NCI-H1694 treated with DMSO at 0.1 percent for 48 hours (cell line): ENCODE measurements around the gene NATD1.
"Not testable (repeated sequence)": the region's sequence is repeated elsewhere in the genome, so short reads cannot be mapped to it uniquely, and the experiment has no call there.

Experiments used
- DNase-seq: peaks from one replicate; lab custom pipeline; 2025; lab: John Stamatoyannopoulos, UW

NATD1 gene

DNA sequence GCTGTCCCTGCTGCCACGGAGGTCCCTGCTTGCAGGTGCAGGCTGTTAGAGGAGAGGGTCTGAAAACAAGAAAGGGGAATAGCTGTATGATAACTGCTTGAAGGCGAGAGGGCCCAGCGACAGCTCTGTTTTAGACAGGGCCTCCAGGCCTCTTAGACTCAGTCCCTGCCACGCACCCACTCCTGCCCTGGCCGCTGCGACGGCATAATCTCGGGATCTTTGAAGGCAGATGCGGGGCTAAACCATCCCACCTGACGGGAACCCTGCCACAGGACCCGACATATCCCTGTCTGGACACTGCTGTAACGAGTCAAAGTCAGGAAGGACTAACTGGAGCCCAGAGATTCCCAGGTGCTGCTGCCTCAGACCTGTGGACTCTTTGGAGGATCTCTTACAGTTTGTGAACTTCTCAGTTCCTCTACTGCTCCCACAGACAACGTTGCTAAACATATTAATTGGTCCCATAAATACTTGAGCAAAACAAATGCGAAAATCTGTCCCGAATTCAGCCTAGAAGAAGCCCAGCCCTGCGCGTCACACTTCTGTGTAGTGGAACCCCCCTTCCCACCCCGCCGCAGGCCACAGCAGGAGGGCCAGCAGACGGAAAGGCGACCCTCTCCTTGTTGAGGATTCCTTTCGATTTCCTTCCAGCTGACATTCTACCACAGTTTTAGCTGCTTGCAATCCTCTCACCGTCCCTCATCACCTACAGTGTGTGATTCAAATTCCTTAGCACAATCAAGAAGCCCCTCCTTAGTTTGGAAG, 38.3 kb downstream of the NATD1 start:
- no peak for DNase-seq

DNA sequence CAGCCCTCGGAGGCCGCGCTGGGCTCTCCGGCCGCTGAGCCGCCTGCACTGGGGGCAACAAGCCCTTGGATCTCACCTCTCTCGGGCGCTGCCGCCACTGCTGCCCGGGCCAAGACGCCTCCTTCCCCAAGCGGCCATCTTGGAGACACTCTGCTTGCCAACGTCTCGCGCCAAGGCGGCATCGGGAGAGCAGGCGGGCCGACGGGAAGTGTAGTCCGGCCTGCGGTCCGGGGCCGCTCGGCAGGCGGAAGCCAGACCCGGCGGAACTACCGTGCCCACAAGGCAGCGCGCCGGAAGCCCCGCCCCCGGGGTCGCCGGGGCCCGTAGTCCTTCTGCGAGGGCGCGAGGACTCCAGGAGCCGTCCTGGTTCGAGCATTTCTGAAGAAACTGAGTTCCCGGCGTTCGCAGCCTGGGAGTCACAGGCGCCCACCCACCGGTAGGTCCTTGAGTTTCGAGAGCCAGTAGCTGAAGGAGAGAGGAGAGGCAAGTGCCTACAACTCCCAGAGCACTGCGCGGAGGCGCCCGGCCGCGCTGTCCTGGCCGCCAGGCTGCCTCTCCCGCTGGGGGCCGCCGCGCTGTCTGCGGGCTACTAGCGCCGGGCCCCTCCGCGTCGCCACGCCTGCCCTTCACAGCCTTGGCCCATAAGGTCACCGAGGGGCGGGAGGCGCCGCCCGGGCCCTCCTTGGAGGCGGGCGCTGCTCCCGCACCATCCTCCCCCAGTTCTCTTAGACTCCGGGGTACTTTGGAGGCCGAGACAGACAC, 39.0 kb downstream of the NATD1 start, which contains the start of gene TMEM11:
TMEM11 (minus strand) TSS at position 147 of the 762 bp plus-strand sequence; CDS start at position 138, 9 bp downstream.
- DNase-seq = peak; percentile 93

DNA sequence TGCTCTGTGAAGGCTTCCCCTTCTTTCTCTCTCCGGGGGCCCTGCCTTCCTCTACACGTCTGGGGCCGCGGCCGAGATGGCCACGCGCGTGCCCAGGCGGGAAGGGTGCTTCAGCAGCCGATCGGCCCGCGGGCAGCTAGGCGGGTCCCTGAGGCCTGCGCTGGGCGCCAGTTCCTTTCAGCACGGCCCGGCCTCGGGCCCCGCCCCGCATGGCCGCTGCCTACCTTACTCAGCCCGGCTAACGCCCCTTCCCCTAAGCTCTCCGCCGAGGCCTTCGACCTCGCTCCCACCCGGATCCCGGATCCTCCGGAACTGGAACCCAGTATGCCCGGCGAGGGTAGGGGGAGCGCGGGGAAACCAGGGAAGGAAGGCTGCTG, 39.6 kb downstream of the NATD1 start:
- peak; percentile 53 for DNase-seq

DNA sequence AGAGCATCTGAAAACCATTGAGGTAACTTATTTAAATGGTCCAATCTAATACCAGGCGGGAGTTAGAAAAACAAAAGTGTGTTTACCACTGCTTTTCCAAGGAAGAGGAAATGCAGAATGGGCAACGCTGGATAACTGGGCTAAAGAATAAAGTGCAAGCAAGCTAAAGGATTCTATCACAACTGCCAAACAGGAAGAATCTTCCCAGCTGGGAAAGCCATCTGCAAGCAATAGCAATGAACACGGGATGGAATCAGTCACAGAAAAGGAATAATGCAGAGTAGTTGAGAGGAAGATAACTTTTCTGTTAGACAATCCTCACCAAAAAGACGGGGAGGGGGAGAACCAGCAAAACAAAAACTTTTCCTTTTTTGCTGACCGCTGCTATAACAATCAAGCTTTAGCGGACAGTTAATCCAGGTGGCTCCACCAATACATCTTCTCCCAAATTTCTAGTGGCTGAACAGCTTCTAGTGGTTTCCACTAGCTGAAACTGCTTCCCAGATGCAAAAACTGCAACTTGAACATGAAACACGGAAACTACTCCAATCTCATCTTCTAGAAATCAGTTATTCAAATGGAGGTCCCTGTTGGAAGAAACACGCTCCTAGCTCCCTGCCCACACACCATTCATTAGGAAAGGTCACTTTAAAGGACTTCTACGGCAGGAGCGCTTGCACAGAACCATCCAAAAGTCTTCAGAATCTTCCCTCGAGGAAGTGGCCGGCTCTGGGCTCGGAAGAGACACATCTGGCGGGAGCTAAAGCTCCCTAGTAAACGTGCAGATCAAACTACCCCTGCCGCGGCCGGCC, 40.2 kb downstream of the NATD1 start:
- DNase-seq = no peak

DNA sequence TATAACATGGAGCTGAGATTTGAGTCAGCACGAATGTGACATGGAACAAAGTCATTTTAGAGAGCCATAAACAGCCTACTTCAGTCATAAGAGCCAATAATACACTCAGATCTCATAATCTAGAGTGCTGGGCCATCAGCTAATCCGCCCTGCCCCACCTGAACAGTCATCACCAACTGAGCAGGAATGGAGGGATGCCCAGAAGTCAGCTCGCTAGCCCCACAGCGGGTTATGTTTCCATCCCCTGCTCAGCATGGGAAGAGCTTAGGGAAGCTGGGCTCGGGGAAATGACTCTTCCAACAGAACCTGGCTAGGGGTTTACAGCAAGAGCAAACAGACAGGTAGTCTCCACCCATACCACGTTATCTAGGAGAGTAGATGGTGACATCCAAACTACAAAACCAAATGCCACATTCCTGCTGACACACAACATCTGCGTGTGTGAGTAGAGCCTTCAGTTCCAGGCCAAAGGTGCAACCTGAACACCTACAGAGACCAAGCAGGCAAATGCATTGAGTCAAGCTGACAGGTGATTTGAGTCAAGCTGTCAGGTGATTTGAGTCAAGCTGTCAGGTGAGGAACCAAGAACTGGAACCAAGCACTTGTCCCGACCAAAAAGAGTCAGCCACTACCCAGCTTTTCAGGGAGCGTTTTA, 41.3 kb downstream of the NATD1 start:
- no peak for DNase-seq

DNA sequence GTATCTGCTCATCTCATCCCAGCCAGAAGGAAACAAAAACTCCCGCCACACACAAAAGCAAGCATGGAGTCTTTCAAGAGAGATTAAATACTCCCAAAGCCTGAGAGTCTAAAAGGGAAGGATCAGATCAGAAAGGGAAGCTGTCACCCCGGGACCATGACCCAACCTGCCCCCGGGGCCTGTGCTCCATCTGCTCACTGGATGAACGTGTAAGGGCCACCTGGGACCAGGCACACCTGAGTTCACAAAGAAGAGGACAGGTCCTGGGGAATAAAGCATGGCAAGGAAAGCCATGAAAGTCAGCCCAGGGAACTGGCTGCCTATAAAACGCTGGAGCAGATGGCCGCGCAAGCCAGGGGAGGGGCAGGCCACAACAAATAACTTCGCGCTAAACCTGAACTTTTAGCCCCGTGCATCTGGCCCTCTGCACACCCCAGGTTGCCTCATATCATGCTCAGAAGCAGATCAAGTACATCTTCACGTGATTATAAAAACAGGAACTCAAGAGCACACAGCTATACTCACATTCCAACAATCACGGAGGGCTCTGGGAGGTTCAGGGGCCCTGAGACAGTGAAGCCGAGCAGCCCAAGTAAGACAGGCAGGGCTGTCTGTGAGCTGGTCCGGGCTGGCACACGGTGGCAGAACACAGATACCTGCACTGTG, 42.7 kb downstream of the NATD1 start:
- DNase-seq = peak; percentile 61

DNA sequence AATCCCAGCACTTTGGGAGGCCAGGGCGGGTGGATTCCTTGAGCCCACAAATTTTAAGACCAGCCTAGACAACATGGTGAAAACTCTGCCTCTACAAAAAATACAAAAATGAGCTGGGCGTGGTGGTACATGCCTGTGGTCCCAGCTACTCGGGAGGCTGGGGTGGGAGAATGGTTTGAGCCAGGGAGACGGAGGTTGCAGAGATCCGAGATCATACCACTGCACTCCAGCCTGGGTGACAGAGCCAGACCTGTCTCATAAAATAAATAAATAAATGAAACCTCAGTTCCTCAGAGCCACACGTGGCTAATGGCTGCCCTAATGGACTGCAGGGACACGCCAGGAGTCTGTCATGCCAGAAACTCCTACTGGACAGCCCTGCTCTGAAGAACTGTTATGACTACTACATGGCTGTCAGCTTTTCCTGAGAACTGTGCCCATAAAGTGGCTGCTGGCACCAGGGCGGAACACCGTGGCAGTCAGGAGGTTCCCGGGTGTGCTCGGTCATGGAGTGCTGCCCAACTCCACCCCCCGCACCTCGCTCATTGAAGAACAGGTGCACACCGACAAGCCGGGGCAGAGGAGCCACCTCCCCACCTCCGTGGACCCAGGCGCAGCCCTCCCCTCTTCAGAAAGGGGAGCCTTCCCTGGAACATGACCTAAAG, 43.6 kb downstream of the NATD1 start:
- DNase-seq = no peak

DNA sequence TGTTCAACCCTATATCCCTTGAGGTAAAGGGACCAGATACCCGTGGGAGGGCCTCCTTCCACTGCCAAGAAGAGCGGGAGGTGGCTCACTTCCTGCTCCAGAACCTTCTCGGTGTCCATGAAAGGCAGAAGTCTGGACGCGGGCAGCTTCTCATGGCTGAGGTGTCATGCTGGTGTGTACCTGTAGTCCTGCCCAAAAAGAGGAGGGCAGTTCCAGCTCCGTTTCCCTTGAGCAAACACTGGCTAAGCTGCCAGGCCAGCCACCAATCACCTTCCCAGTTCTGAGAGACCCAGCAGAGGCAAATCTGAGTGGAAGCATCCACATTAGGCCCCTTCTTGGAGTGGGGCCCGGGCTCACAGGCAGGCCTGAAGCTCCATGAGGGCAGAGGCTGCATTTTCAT, 44.9 kb downstream of the NATD1 start:
- DNase-seq = no peak

DNA sequence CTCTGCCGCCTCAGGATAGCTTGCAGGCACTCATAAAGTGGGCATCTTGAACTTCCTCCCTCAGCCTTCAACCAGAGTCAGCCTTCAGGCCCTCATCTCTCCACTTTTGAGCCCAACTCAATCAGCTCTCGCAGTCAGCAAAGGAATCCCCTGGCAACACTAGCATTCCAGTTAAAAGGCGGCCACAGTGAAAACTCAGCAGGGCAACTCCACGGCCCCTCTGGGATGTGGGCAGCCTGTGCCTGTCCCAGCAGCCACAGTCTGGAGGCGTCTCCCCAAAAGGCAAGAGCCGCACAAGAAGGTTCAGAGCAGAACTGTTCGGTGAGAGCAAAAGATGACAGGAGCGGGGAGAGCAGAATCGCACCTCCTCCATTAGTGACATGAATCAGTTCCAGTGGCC, 48.3 kb downstream of the NATD1 start:
- no peak for DNase-seq

DNA sequence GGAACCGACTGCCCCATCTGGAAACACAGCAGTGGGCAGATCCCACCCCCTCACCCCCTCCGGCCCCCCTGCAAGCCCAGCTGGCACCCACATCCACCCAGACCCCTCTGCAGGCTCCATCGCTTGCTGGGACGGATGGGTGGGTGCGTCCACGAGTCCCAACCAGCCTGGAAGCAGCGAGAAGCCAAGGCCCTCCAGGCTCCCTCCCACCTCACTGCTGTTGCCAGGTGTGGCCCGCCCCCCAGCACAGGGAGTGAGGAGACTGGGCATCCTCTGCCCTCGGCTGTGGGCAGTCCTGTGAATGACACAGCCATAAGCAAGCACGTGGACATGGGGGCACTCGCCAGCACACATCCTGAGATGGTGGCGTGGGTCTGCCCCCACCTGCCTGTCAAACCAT, 50.7 kb downstream of the NATD1 start:
- DNase-seq = no peak

DNA sequence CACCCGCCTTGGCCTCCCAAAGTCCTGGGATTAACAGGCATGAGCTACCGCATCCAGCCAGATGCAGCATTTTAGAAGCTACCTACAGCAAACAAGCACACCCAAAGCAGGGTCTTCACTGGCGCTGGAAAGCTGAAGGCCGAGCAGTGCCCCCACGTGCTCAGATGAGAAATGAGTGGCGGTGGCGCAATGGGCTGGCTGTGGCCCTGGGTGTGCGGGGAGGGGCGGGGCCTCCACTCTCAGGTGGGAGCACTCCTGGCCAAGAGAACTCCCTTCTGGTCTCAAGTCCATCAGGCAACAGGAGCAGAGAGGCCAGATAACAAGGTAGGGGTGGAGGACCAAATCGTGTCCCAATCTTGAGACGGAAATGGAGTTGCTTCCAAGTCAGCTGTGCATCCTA, 51.3 kb downstream of the NATD1 start:
- no peak for DNase-seq

DNA sequence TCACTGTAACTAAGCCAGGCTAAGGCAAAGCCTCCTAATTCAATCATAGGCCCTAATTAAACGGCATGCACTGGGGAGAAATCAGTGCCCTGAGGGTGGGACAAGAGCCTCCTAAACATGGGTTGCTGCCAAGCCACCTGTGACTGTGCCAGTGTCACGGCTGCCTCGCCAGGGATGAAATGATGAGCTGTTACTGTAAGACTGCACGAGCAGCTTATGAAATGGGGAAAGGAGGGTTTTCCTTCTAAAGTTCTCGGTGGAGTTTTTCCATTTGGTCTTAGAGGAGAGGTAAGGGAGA, 52.0 kb downstream of the NATD1 start:
- DNase-seq = peak; percentile 68

DNA sequence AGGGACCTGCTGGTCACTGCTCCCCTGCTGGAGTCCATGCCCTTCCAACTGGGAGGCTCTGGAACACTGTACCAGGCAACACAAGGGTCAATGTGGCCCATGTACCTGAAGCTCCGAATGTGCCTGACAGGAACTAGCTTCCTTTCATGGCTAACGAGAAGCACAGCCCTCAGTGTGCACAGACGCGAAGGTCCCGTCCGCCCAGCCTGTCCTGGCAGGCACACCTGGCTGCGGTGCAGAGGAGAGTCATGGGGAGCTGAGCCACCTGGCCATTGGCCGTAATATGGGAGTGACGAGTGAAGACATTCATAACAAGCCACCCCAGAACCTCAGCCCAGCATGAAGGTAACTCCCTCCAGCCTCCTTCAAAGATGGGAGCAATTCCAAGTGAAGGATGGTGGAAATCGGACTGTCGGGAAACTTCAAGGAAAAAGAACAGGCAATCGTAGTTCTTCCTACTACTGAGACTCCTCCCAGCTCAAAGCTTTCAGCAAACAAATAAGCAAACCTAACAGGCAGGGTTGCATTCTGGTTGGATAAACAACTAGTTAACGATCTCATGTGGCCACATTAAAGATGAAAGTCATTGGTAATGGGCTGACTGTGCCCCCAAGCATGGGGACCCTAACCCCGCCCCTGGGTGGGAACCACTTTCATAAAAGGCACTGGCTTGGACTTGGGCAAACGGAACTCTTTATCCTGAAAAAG, 52.5 kb downstream of the NATD1 start:
- no peak for DNase-seq

DNA sequence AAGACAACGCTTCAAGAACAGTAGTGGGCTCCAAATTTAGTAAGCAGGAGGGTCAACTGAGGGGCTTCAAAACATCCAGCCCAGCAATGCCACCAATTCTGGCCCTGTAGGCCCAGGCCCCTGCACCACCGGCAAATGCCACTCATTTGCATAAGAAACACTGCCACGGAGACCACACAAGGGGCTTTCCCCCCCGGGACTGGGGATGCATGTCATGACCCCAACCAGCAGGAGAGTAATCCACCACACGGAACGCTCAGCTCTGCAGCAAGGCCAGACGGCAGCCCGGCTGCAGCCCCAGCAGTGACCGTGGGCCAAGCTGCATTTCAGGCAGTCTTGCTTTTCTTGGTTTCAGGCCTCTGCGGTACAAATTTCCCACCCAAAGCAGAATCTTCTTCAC, 53.4 kb downstream of the NATD1 start:
- no peak for DNase-seq

DNA sequence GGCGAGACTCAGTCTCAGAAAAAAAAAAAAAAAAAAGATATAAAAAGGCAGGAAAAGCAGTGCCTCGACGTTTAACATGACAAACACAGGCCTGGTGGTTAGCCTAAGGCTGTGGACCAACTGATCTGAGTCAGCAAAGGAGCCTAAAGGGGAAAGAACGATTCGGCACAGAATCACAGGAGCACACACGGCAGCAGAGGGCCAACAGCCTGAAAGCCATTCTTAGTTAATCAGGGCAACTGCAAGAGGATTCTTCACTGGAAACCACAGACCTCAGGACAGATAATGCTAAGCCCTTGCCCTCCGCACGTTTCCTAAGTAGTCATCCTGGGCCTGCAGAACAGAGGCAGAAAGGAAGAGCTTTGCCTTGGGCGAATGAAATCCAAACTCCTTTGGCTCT, 53.9 kb downstream of the NATD1 start:
- no peak for DNase-seq

DNA sequence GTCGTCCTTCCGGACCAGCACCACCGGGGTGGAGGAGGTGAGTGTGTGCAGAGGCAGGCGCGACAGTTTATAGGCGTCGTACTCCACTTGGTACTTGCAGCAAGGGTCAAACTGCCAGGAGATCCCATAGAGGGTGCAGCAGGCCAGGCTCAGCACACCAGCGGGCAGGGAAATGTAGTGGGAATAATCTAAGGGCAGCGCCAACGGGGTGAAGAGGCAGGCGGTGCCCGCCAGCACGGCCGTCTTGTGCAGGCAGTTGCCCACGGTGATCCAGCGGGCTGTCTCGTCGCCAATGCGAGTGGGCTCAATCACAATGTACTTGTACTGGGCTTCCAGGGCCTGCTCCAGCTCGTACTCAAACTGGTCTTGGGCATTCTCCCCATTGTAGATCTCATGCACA, 54.8 kb downstream of the NATD1 start:
- no peak for DNase-seq

DNA sequence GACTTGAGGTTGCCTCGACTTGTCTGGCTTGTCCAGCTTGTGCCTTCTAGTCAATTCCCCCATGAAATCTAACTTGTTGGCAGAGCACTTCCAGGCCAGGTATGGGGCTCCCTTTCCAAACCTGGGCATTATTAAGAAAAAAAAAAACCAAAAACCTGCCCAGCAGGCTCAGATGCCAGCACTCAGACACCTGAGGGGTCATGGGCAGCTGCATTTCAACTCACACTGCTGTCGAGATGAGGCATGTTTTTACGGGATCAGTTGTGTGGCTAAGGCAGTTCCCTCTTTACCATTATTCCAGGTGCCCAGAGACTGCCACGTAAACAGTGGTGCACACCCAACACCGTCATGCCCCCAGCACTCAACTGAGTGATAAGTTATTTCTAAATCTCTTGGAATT, 57.1 kb downstream of the NATD1 start:
- DNase-seq = no peak

DNA sequence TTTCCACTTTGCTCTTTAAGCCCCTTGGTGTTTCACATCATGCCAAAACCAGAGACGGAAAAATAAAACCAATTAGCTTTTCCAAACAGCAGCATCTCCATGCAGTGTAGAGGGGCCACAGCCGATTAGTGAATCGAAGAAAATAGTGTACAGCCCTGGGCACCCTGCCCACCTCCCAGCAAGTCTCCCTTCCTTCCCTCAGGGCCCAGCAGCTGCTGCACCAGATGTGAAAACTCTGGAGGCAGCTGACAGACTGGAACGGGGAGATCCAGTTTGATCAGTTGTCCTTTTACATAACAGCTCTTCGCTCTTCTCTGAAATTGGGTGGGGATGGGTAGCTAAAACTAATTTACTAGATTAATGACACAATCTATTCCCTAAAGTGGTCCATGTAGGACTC, 58.5 kb downstream of the NATD1 start:
- peak; percentile 55 for DNase-seq

DNA sequence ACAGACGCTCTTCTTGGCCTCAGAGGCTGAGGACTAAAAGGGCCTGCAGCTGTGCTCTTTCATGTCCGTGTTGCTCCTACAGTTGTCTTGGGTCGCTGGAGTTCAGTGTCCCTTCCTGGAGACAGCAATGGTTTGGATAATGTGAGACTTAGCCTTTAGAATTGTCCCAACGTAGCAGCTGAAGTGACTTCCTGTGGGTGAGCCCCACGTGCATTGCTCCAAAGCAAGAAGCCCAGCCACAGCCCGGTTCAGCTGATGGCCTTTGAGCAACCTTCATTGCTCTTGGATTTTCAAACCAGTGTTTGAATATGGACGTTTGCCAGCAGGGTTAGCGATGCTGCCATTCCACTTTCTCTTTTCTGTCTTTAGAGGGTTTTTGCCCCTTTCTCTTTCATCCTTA, 59.0 kb downstream of the NATD1 start:
- DNase-seq = no peak

DNA sequence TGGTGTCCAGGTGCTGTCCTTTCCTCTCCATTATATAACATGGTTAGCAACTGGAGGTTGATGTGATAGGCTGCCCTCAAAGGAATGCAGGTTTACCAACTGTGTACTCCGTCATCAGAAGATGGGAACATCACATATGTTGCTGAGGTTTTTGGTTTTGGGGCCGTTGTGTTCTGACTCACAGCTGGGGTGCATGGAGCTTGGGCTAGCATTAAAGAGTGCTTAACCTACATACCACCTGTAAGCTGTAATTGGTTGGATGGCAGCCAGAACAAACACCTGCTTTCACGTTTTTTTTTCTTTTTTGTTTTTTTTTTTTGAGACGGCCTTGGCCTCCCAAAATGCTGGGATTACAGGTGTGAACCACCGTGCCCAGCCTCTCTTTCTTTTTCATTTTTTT, 60.2 kb downstream of the NATD1 start:
- no peak for DNase-seq

DNA sequence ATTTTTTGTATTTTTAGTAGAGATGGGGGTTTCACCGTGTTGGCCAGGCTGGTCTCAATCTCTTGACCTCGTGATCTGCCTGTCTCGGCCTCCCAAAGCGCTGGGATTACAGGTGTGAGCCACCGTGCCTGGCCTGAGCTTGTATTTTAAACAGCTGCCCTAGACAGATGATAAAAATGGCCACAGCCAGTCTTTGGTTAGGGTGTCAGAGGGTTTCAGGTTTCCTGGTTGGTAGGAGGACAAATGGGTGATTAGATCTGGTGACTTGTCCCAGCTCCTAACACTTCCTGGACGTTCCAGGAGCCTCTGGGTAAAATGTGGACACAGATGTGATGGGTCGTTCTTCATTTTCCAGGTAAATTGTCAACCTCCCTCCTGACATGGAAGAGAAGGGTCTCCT, 60.8 kb downstream of the NATD1 start:
- DNase-seq = not testable (repeated sequence)
